Mesothelial cell of epicardium (in vitro differentiated cells): ENCODE measurements around the gene MESP2. TPM values are rescaled to one million over a fixed set of nuclear protein-coding genes. Genes with fewer than 3 reads are reported as not detected.

Source experiments
- DNase-seq, 2 experiments: peaks; one replicate each; pipeline ENCODE4 v3.0.0; 2021; ENCODE audit warnings: low spot score in 2 of 2; ENCODE audit not compliant: unreplicated experiment in 2 of 2
- H3K27ac Mint-ChIP-seq: 2 replicates; pipeline ENCODE4 v1.8.0; 2021; ENCODE audit warnings: mixed read lengths
- H3K27me3 Mint-ChIP-seq: 2 replicates; pipeline ENCODE4 v1.8.0; 2021; ENCODE audit warnings: low read depth, mixed read lengths
- H3K36me3 Mint-ChIP-seq: 2 replicates; pipeline ENCODE4 v1.8.0; 2021; ENCODE audit warnings: mixed read lengths
- H3K4me1 Mint-ChIP-seq: 2 replicates; pipeline ENCODE4 v1.8.0; 2021; ENCODE audit warnings: mixed read lengths
- H3K4me3 Mint-ChIP-seq: 2 replicates; pipeline ENCODE4 v1.8.0; 2021; ENCODE audit warnings: mild to moderate bottlenecking, moderate library complexity, mixed read lengths
- H3K9me3 Mint-ChIP-seq: 2 replicates; pipeline ENCODE4 v1.8.0; 2021; ENCODE audit warnings: mixed read lengths
- CTCF ChIP-seq: fragments of 200-600 bp; sonication (generic); IDR thresholded peaks from one replicate; pipeline ENCODE4 v1.5.0; 2021; ENCODE audit warnings: antibody characterized with exemption; ENCODE audit not compliant: unreplicated experiment
- total RNA-seq: library from RNA; stranded (reverse); gene quantifications from 3 replicates; pipeline ENCODE4 v1.2.1, GENCODE V29; 2021

The MESP2 gene
- total RNA-seq, 1 donor from 2014 or later, result 0.29 TPM

- H3K4me1 Mint-ChIP-seq, result peaks cover 4% of the 10 kb centered on the region
- H3K36me3 Mint-ChIP-seq, result no peaks in the 10 kb centered on the region
- DNase-seq, result no peak
- no peak overlapping the region for H3K27ac Mint-ChIP-seq
- no peak overlapping the region for H3K4me3 Mint-ChIP-seq
- no peaks in the 10 kb centered on the region for H3K9me3 Mint-ChIP-seq
- TF ChIP-seq CTCF, result no peak
- H3K27me3 Mint-ChIP-seq, result peaks cover 5% of the 10 kb centered on the region
Observed at GRCh38 chr15:89747708-89748682, 28.1 kb upstream of the MESP2 start.

GRCh38 chr15:89749054-89749453 lies 27.1 kb upstream of the MESP2 start:
- H3K27me3 Mint-ChIP-seq, result peaks cover 2% of the 10 kb centered on the region
- H3K4me1 Mint-ChIP-seq, result peaks cover 4% of the 10 kb centered on the region
- DNase-seq, result no peak
- H3K36me3 Mint-ChIP-seq, result no peaks in the 10 kb centered on the region
- no peak overlapping the region for H3K27ac Mint-ChIP-seq
- H3K9me3 Mint-ChIP-seq, result no peaks in the 10 kb centered on the region
- no peak overlapping the region for H3K4me3 Mint-ChIP-seq
- no peak for TF ChIP-seq CTCF

GRCh38 chr15:89749526-89749925 lies 26.6 kb upstream of the MESP2 start:
- no peak overlapping the region for H3K27ac Mint-ChIP-seq
- DNase-seq, result no peak
- H3K4me1 Mint-ChIP-seq, result peaks cover 5% of the 10 kb centered on the region
- no peak for TF ChIP-seq CTCF
- H3K9me3 Mint-ChIP-seq, result no peaks in the 10 kb centered on the region
- H3K27me3 Mint-ChIP-seq, result peaks cover 2% of the 10 kb centered on the region
- H3K36me3 Mint-ChIP-seq, result no peaks in the 10 kb centered on the region
- peak overlapping the region; percentile 65 for H3K4me3 Mint-ChIP-seq

- H3K4me3 Mint-ChIP-seq, result peak overlapping the region; percentile 65
- H3K27me3 Mint-ChIP-seq, result peaks cover 2% of the 10 kb centered on the region
- no peaks in the 10 kb centered on the region for H3K36me3 Mint-ChIP-seq
- H3K4me1 Mint-ChIP-seq, result peaks cover 8% of the 10 kb centered on the region
- no peak for DNase-seq
- no peaks in the 10 kb centered on the region for H3K9me3 Mint-ChIP-seq
- TF ChIP-seq CTCF, result no peak
- no peak overlapping the region for H3K27ac Mint-ChIP-seq
Observed at GRCh38 chr15:89749951-89750559, 26.1 kb upstream of the MESP2 start.

GRCh38 chr15:89750560-89751542 lies 25.3 kb upstream of the MESP2 start, which contains the start of gene MESP1:
MESP1 (minus strand) TSS chr15:89751249; CDS start chr15:89751231, 18 bp downstream.
- Mint-ChIP-seq H3K4me1 (peaks cover 8% of the 10 kb centered on the region), H3K27me3 (peaks cover 2% of the 10 kb centered on the region), H3K27ac (no peak within 1 kb of the TSS), H3K9me3 (no peaks in the 10 kb centered on the region), H3K4me3 (peak within 1 kb of the TSS; percentile 65), H3K36me3 (no peaks in the 10 kb centered on the region)
- DNase-seq, result peak; percentile 93 to 96
- peak; percentile 81 for TF ChIP-seq CTCF
